Measurements from ENCODE around the gene EGLN3. TPM values are rescaled to one million over a fixed set of nuclear protein-coding genes. Genes with fewer than 3 reads are reported as not detected.

The EGLN3 gene
- total RNA-seq, 2 experiments from 2014 or later, result 3.5 to 4.2 TPM

DNA sequence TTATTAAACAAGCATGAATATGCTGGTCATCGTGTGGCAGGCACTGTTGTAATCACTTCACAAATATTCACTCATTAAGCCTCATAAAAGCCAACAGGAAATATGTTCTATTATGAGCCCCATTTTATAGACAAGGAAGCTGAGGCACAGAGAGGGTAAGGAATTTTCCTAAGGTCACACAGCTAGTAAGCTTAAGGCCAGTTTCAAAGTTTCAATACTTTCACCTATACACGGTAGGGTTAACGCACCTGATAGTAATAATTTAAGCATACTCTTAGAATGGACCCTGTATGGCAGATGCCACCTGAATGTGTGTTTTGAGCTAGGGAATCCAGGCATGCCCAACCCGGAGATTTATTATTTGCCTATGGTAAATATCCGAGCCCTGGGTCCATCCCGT, 39.8 kb downstream of the EGLN3 start:
- Mint-ChIP-seq H3K4me1 (ENCODE audit: low read depth) (no peaks in the 10 kb centered on the region), H3K36me3 (ENCODE audit: low read depth) (no peaks in the 10 kb centered on the region), H3K4me3 (no peak overlapping the region), H3K9me3 (no peaks in the 10 kb centered on the region), H3K27ac (no peak overlapping the region), H3K27me3 (no peaks in the 10 kb centered on the region)
- CTCF ChIA-PET, result interaction anchor here (0.9 to 1.1 kb wide), 4 partner anchors 35 to 188 kb away, joined by 3 read pairs; no protein-coding TSS in a partner anchor
- no peak for DNase-seq
- intact Hi-C loops (cut with micrococcal nuclease), result no loop called here
- TF ChIP-seq, protein P1, sequence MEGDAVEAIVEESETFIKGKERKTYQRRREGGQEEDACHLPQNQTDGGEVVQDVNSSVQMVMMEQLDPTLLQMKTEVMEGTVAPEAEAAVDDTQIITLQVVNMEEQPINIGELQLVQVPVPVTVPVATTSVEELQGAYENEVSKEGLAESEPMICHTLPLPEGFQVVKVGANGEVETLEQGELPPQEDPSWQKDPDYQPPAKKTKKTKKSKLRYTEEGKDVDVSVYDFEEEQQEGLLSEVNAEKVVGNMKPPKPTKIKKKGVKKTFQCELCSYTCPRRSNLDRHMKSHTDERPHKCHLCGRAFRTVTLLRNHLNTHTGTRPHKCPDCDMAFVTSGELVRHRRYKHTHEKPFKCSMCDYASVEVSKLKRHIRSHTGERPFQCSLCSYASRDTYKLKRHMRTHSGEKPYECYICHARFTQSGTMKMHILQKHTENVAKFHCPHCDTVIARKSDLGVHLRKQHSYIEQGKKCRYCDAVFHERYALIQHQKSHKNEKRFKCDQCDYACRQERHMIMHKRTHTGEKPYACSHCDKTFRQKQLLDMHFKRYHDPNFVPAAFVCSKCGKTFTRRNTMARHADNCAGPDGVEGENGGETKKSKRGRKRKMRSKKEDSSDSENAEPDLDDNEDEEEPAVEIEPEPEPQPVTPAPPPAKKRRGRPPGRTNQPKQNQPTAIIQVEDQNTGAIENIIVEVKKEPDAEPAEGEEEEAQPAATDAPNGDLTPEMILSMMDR (IDR thresholded peaks at IDR 0.05), result no peak
- ATAC-seq, result no peak
- POLR2A ChIA-PET, result no interaction called here

DNA sequence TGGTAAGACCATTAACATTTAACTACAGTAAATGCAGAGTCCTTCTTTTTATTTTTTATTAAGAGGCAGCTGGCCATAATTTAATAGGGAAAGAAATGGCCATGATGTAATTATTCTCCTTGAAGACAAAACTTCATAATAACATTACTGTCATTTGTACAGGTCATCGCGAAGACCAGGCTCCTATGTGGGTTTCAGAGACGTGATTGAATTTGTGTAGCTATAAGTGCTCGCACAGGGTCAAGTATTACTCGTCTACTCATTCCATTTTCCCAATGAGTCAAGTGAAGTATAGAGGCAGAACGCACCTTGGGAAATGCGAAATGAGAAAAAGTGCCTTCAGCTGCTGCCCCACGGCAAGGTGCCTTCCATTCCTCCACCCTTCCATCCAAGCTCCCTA, 40.4 kb downstream of the EGLN3 start:
- CTCF ChIA-PET, result interaction anchor here (0.9 to 1.1 kb wide), 4 partner anchors 34 to 188 kb away, joined by 3 to 4 read pairs (median 3); no protein-coding TSS in a partner anchor
- no peak for ATAC-seq
- intact Hi-C loops (cut with micrococcal nuclease), result no loop called here
- no peak overlapping the region for H3K4me3 Mint-ChIP-seq
- DNase-seq, result no peak
- no peaks in the 10 kb centered on the region for H3K9me3 Mint-ChIP-seq
- no peaks in the 10 kb centered on the region for H3K4me1 Mint-ChIP-seq (ENCODE audit: low read depth)
- POLR2A ChIA-PET, result no interaction called here
- H3K27ac Mint-ChIP-seq, result no peak overlapping the region
- TF ChIP-seq, protein P1 (IDR thresholded peaks at IDR 0.05), result no peak
- H3K27me3 Mint-ChIP-seq, result peaks cover 1% of the 10 kb centered on the region
- H3K36me3 Mint-ChIP-seq (ENCODE audit: low read depth), result no peaks in the 10 kb centered on the region

DNA sequence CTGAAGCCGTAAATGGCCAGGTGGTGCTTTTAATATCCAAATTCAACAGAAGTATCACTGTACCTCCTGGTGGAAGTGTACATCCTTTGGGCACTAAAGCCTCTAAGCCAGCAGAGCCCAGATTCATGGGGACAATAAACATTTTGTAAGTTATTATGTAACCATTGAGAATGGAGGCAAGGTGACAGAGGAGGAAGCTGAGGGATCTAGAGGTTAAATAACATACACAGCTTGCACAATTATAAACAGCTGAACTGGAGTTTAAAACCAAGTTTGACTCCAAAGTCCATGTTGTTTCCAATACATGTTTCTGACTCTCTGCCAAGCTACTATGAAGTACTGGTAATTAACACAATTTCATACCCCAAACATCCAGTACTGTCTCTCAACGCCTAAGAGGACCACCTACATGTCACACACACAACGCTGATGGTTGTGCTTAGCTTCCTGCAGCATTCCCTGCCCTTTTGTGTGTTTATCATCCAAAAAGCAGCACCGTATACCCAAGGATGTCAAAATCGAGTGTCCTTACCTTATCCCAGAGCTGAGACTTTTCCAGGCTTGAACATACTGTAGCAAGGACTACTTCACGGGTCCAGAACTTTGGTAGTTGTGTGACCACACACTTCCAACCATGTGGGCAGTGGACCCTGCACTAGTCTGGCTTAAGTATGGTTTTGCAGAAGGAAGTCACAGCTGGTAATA, 41.3 kb downstream of the EGLN3 start:
- DNase-seq (no peak), ATAC-seq (no peak)
- ChIA-PET POLR2A (no interaction called here), CTCF (interaction anchor here (1.0 to 1.2 kb wide), 2 partner anchors 24 to 60 kb away, joined by 3 to 4 read pairs; no protein-coding TSS in a partner anchor)
- Mint-ChIP-seq H3K27ac (no peak overlapping the region), H3K4me3 (no peak overlapping the region), H3K27me3 (peaks cover 2% of the 10 kb centered on the region), H3K4me1 (ENCODE audit: low read depth) (no peaks in the 10 kb centered on the region), H3K36me3 (ENCODE audit: low read depth) (no peaks in the 10 kb centered on the region), H3K9me3 (no peaks in the 10 kb centered on the region)
- intact Hi-C loops (cut with micrococcal nuclease), result no loop called here
- TF ChIP-seq, protein P1 (IDR thresholded peaks at IDR 0.05), result no peak

- H3K27ac Mint-ChIP-seq, result no peak overlapping the region
- H3K36me3 Mint-ChIP-seq (ENCODE audit: low read depth), result no peaks in the 10 kb centered on the region
- CTCF ChIA-PET, result interaction anchor here (1.2 kb wide), 1 partner anchor 23 kb away, joined by 3 read pairs; no protein-coding TSS in a partner anchor
- H3K4me1 Mint-ChIP-seq (ENCODE audit: low read depth), result no peaks in the 10 kb centered on the region
- DNase-seq, result no peak
- TF ChIP-seq, protein P1 (IDR thresholded peaks at IDR 0.05), result peak; percentile 24
- no peak overlapping the region for H3K4me3 Mint-ChIP-seq
- intact Hi-C loops (cut with micrococcal nuclease), result no loop called here
- POLR2A ChIA-PET, result interaction anchor here (0.5 kb wide), 1 partner anchor 33 kb away, joined by 3 read pairs; no protein-coding TSS in a partner anchor
- no peaks in the 10 kb centered on the region for H3K9me3 Mint-ChIP-seq
- peaks cover 2% of the 10 kb centered on the region for H3K27me3 Mint-ChIP-seq
- ATAC-seq, result no peak
Measured at GRCh38 chr14:33908540-33909223, 42.2 kb downstream of the EGLN3 start.

GRCh38 chr14:33906968-33907367, 43.9 kb downstream of the EGLN3 start:
- Mint-ChIP-seq H3K4me1 (ENCODE audit: low read depth) (no peaks in the 10 kb centered on the region), H3K4me3 (no peak overlapping the region), H3K9me3 (no peaks in the 10 kb centered on the region), H3K27me3 (peaks cover 2% of the 10 kb centered on the region), H3K36me3 (ENCODE audit: low read depth) (no peaks in the 10 kb centered on the region), H3K27ac (no peak overlapping the region)
- ChIA-PET CTCF (no interaction called here), POLR2A (interaction anchor here (0.6 kb wide), 1 partner anchor 15 kb away, joined by 3 read pairs; no protein-coding TSS in a partner anchor)
- DNase-seq (no peak), ATAC-seq (no peak)
- TF ChIP-seq, protein P1 (IDR thresholded peaks at IDR 0.05), result no peak
- intact Hi-C loops (cut with micrococcal nuclease), result no loop called here

Data from activated CD8-positive, alpha-beta T cell treated with anti-CD3 and anti-CD28 coated beads for 36 hours (primary cell).